CD14-positive monocyte (primary cell): Measurements from ENCODE around the gene BDNF. TPM values are rescaled to one million over a fixed set of nuclear protein-coding genes. Genes with fewer than 3 reads are reported as not detected.

Source experiments
- DNase-seq, 3 donors: peaks; one replicate each; pipeline ENCODE4 v3.0.0-alpha.2; 2011 to 2022
- H2AFZ ChIP-seq: 2 replicates; pipeline ENCODE4 v1.6.0; 2012; ENCODE audit warnings: mild to moderate bottlenecking, low read depth, low read length, inconsistent platforms; ENCODE audit not compliant: insufficient read depth, poor library complexity, severe bottlenecking
- H3K27ac ChIP-seq, 2 donors: 1 replicate in 1 of 2; 2 replicates in 1 of 2; pipeline ENCODE4 v1.5.1; 2012 to 2013; ENCODE audit warnings: low read length in 2 of 2, control low read depth in 1 of 2, inconsistent platforms in 1 of 2, low read depth in 1 of 2, mild to moderate bottlenecking in 1 of 2
- H3K27me3 ChIP-seq, 2 donors: one replicate each; pipeline versions ENCODE4 v1.6.0 to v1.6.1; 2011 to 2013; ENCODE audit warnings: low read length in 2 of 2; ENCODE audit not compliant: control insufficient read depth in 2 of 2, insufficient read depth in 2 of 2
- H3K36me3 ChIP-seq, 2 donors: replicated peaks in 1 of 2; 1 replicate in 1 of 2; 2 replicates in 1 of 2; pipeline versions ENCODE4 v1.5.1 to v1.6.1; 2012 to 2013; ENCODE audit warnings: low read length in 2 of 2, control low read depth in 1 of 2, inconsistent platforms in 1 of 2, mild to moderate bottlenecking in 1 of 2; ENCODE audit not compliant: insufficient read depth in 2 of 2, control insufficient read depth in 1 of 2
- H3K4me1 ChIP-seq, 2 donors: 1 replicate in 1 of 2; 2 replicates in 1 of 2; pipeline versions ENCODE4 v1.5.1 to v1.6.1; 2012 to 2013; ENCODE audit warnings: low read length in 2 of 2, control low read depth in 1 of 2, inconsistent platforms in 1 of 2, mild to moderate bottlenecking in 1 of 2, moderate library complexity in 1 of 2; ENCODE audit not compliant: insufficient read depth in 2 of 2, control insufficient read depth in 1 of 2
- H3K4me2 ChIP-seq: replicated peaks from 2 replicates; pipeline ENCODE3; 2012; ENCODE audit warnings: low read length, moderate library complexity, mild to moderate bottlenecking; ENCODE audit not compliant: poor library complexity, severe bottlenecking; ENCODE audit errors: extremely low read depth
- H3K4me3 ChIP-seq, 3 experiments: fragments of 200-600 bp in 1 of 3; sonication (generic) in 1 of 3; replicated peaks in 1 of 3; 1 replicate in 2 of 3; 2 replicates in 1 of 3; pipeline ENCODE4 v1.5.1; 2011 to 2013; ENCODE audit warnings: low read length in 3 of 3, mild to moderate bottlenecking in 3 of 3, control low read depth in 2 of 3, low read depth in 2 of 3, inconsistent platforms in 1 of 3, moderate library complexity in 1 of 3
- H3K79me2 ChIP-seq: 2 replicates; pipeline ENCODE4 v1.6.0; 2012; ENCODE audit warnings: mild to moderate bottlenecking, control low read depth, inconsistent platforms, low read length, moderate library complexity; ENCODE audit not compliant: insufficient read depth
- H3K9ac ChIP-seq: 2 replicates; pipeline ENCODE4 v1.6.0; 2017; ENCODE audit warnings: low read length, mild to moderate bottlenecking; ENCODE audit not compliant: insufficient read depth, poor library complexity, severe bottlenecking
- H3K9me3 ChIP-seq, 2 donors: replicated peaks in 1 of 2; 1 replicate in 1 of 2; 2 replicates in 1 of 2; pipeline versions ENCODE4 v1.5.1 to v1.6.1; 2012 to 2013; ENCODE audit warnings: low read length in 2 of 2, control low read depth in 1 of 2; ENCODE audit not compliant: control insufficient read depth in 1 of 2, insufficient read depth in 1 of 2
- H4K20me1 ChIP-seq: 2 replicates; pipeline ENCODE4 v1.6.0; 2012; ENCODE audit warnings: mild to moderate bottlenecking, low read length, control low read depth, moderate library complexity; ENCODE audit not compliant: insufficient read depth
- H3K27ac Mint-ChIP-seq, 7 donors: one replicate each; pipeline ENCODE4 v1.8.0; 2020; ENCODE audit warnings: mild to moderate bottlenecking in 7 of 7, mixed read lengths in 7 of 7, moderate library complexity in 6 of 7, inconsistent platforms in 2 of 7
- H3K27me3 Mint-ChIP-seq, 3 donors: one replicate each; pipeline ENCODE4 v1.8.0; 2021 to 2022; ENCODE audit warnings: low read depth in 3 of 3, mild to moderate bottlenecking in 3 of 3, mixed read lengths in 3 of 3, moderate library complexity in 3 of 3, inconsistent platforms in 1 of 3
- H3K36me3 Mint-ChIP-seq, 2 donors: one replicate each; pipeline ENCODE4 v1.8.0; 2020; ENCODE audit warnings: mixed read lengths in 2 of 2, inconsistent platforms in 1 of 2, mild to moderate bottlenecking in 1 of 2
- H3K4me1 Mint-ChIP-seq: one replicate; pipeline ENCODE4 v1.8.0; 2020; ENCODE audit warnings: mild to moderate bottlenecking, mixed read lengths
- H3K4me3 Mint-ChIP-seq, 2 donors: one replicate each; pipeline ENCODE4 v1.8.0; 2020; ENCODE audit warnings: mild to moderate bottlenecking in 2 of 2, mixed read lengths in 2 of 2, moderate library complexity in 1 of 2
- H3K9me3 Mint-ChIP-seq, 7 donors: one replicate each; pipeline ENCODE4 v1.8.0; 2020 to 2022; ENCODE audit warnings: mixed read lengths in 7 of 7, mild to moderate bottlenecking in 6 of 7, moderate library complexity in 6 of 7, inconsistent platforms in 2 of 7
- WGBS: methylation state at CpG from one replicate; pipeline ENCODE4 v1.1.5; 2013; ENCODE audit warnings: missing lambda C conversion rate; ENCODE audit not compliant: insufficient coverage; 5-methylcytosine and 5-hydroxymethylcytosine counted together
- intact Hi-C, 2 donors: fragments of 100-400 bp; cut with micrococcal nuclease; formaldehyde crosslinking; loops; one replicate each; pipeline versions ENCODE4 v1.15.0 to v1.15.1; 2023
- polyA plus RNA-seq, 3 donors: library from polyadenylated mRNA; depleted of rRNA in 1 of 3; unstranded in 2 of 3; stranded (reverse) in 1 of 3; fragments of 300-500 nt in 2 of 3; fragments of >200 nt in 1 of 3; fragmentation: Illumina TruSeq in 2 of 3; gene quantifications; 1 replicate in 2 of 3; 2 replicates in 1 of 3; pipeline ENCODE4 v1.2.3, GENCODE V29; 2012 to 2021
- TF ChIP-seq, protein P1 (sequence below): fragments of 200-600 bp; IDR thresholded peaks from one replicate; pipeline ENCODE4 v1.8.0; 2022; ENCODE audit warnings: antibody characterized with exemption, mild to moderate bottlenecking

BDNF gene
- polyA plus RNA-seq, 3 donors, result not detected

DNA sequence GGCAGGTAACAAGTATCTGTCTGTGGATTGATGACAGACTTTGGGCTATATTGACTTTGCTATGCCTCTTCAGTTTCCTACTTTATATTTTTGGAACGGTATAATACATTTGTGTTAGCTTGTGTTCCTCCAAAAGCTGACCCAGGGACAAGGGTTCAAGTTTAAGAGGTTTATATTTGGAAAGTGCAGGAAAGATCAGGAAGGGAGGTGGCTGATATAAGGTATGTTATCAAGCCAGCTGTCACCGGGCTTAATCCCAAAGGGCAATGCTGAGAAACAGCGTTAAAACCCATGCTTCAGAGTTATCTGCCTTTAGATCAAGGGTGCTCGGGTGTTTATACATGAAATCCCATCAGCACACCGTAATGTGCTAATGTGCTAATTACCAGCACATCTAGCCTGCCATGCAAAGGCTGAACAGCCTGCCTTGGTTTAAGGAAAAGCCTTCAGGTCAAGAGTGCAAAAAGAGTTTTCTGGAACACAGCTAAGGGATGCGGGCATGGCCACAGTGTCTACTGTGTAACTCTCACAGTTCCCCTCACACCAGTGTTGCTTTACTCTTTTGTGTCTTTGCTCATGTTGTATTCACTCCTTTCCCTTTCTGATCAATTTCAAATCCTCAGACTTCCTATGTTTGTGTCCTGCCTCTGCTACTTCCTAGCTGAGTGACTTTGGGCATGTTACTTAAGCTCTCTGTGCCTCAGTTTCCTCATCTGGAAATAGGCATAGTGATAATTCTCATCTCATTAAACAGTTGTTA lies 77.5 kb downstream of the BDNF start:
- no peak overlapping the region for H3K4me3 ChIP-seq
- no peak overlapping the region for H3K4me2 ChIP-seq
- H2AFZ ChIP-seq, result no peak overlapping the region
- no peaks in the 10 kb centered on the region for H3K27me3 ChIP-seq
- TF ChIP-seq, protein P1, sequence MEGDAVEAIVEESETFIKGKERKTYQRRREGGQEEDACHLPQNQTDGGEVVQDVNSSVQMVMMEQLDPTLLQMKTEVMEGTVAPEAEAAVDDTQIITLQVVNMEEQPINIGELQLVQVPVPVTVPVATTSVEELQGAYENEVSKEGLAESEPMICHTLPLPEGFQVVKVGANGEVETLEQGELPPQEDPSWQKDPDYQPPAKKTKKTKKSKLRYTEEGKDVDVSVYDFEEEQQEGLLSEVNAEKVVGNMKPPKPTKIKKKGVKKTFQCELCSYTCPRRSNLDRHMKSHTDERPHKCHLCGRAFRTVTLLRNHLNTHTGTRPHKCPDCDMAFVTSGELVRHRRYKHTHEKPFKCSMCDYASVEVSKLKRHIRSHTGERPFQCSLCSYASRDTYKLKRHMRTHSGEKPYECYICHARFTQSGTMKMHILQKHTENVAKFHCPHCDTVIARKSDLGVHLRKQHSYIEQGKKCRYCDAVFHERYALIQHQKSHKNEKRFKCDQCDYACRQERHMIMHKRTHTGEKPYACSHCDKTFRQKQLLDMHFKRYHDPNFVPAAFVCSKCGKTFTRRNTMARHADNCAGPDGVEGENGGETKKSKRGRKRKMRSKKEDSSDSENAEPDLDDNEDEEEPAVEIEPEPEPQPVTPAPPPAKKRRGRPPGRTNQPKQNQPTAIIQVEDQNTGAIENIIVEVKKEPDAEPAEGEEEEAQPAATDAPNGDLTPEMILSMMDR, result no peak
- no peaks in the 10 kb centered on the region for H3K36me3 Mint-ChIP-seq
- H3K9ac ChIP-seq, result no peak overlapping the region
- no peaks in the 10 kb centered on the region for H4K20me1 ChIP-seq
- peaks cover 0 to 4% of the 10 kb centered on the region in 2 donors for H3K9me3 ChIP-seq
- peaks cover 0 to 7% (median 6%) of the 10 kb centered on the region in 7 donors for H3K9me3 Mint-ChIP-seq
- no peak for DNase-seq
- H3K4me1 ChIP-seq, result no peaks in the 10 kb centered on the region
- H3K36me3 ChIP-seq, result no peaks in the 10 kb centered on the region
- intact Hi-C loops, result no loop called here
- H3K27ac Mint-ChIP-seq, result no peak overlapping the region
- WGBS, result 86% methylated on average over 6 of the region's 6 CpGs
- H3K4me1 Mint-ChIP-seq, result no peaks in the 10 kb centered on the region
- H3K79me2 ChIP-seq, result no peaks in the 10 kb centered on the region
- H3K4me3 Mint-ChIP-seq, result no peak overlapping the region
- H3K27me3 Mint-ChIP-seq, result no peaks in the 10 kb centered on the region
- H3K27ac ChIP-seq, result no peak overlapping the region

DNA sequence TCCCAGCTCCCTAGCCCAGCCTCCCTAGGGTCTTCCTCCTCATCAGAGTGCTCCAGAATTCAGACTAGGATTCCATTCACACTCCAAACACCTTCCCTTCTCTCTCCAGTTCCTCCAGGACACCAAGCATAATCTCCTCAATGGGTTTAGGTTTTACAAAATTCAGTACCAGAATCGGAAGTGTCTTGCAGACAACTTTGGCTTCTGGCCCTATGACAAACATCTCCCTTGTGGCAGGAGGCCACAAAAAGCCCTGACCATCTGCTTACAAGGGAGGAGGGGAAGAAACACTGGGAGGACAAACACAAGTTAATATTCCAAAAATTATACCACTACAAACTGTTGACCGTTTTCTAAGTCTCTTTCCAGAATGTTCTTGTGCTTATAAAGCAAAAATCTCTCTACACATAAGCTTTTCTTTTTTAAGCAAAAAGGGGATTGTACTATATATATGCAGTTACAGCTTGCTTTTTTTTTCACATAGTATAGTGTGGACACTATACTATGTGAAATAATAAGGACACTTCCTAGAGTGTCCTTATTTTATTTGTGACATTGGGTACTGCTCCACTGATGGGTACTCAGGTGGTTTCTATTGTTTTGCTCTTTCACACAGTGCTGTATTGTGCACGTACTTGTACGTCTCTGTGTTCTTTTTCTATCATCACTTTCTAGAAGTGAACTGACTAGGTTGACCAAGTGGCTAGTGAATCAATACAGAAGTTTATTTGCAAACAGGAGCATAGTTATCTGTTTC lies 78.7 kb downstream of the BDNF start:
- Mint-ChIP-seq H3K4me1 (no peaks in the 10 kb centered on the region), H3K4me3 (no peak overlapping the region), H3K27ac (no peak overlapping the region), H3K36me3 (no peaks in the 10 kb centered on the region), H3K27me3 (peaks cover 0 to 3% (median 0%) of the 10 kb centered on the region in 3 donors), H3K9me3 (peaks cover 0 to 6% (median 3%) of the 10 kb centered on the region in 7 donors)
- Histone ChIP-seq H3K27me3 (no peaks in the 10 kb centered on the region), H3K4me2 (no peak overlapping the region), H2AFZ (no peak overlapping the region), H4K20me1 (no peaks in the 10 kb centered on the region), H3K79me2 (no peaks in the 10 kb centered on the region), H3K9me3 (no peaks in the 10 kb centered on the region), H3K4me3 (no peak overlapping the region), H3K9ac (no peak overlapping the region), H3K4me1 (no peaks in the 10 kb centered on the region), H3K27ac (no peak overlapping the region), H3K36me3 (no peaks in the 10 kb centered on the region)
- intact Hi-C loops, result no loop called here
- TF ChIP-seq, protein P1, result no peak
- no CpG with 5 or more reads among the region's 4 CpGs for WGBS
- no peak for DNase-seq
